Measurements from ENCODE around the gene RGS9BP. TPM values are rescaled to one million over a fixed set of nuclear protein-coding genes. Genes with fewer than 3 reads are reported as not detected.

RGS9BP gene
- total and polyA plus RNA-seq, 2 of the 13 experiments (the other 11 are each of a cell fraction or from before 2014, with no cell fraction given), result 0.01 TPM; not detected in 1

GRCh38 chr19:32674153-32674930, 1.3 kb upstream of the RGS9BP start (continued):
- TF ChIP-seq, protein P1, sequence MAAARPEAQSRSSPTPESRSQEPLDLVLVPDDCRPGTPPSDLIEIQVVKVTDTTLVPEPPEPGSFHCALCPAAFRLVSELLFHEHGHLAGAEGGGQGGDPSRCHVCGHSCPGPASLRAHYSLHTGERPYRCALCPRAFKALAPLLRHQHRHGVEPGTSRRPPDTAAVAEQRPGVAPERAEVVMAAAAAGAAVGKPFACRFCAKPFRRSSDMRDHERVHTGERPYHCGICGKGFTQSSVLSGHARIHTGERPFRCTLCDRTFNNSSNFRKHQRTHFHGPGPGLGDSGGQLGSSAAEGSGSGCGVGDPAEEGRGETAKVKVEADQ (CRISPR knock-in tag; IDR thresholded peaks at IDR 0.05; ENCODE audit: borderline replicate concordance), result no peak
- TF ChIP-seq, protein P2, sequence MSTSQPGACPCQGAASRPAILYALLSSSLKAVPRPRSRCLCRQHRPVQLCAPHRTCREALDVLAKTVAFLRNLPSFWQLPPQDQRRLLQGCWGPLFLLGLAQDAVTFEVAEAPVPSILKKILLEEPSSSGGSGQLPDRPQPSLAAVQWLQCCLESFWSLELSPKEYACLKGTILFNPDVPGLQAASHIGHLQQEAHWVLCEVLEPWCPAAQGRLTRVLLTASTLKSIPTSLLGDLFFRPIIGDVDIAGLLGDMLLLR (CRISPR knock-in tag; IDR thresholded peaks at IDR 0.05), result peak; percentile 25; the same call in 1 of the 2 replicates
- no peak for TF ChIP-seq HNRNPH1 (optimal IDR thresholded peaks at IDR 0.05; ENCODE audit: low read depth, low read length)
- no peak for TF ChIP-seq CCAR2 (optimal IDR thresholded peaks at IDR 0.05; ENCODE audit: low read depth, low read length)
- TF ChIP-seq ZNF652 (CRISPR knock-in tag; IDR thresholded peaks at IDR 0.05; ENCODE audit: borderline replicate concordance, low read depth), result no peak
- no peak for TF ChIP-seq ZNF569 (CRISPR knock-in tag; IDR thresholded peaks at IDR 0.05; ENCODE audit: borderline replicate concordance)
- no peak for TF ChIP-seq ZNF614 (CRISPR knock-in tag; IDR thresholded peaks at IDR 0.05; ENCODE audit: borderline replicate concordance)
- peak; percentile 39; the same call in 1 of the 2 replicates for TF ChIP-seq ZNF276 (CRISPR knock-in tag; IDR thresholded peaks at IDR 0.05; ENCODE audit: low read depth)
- TF ChIP-seq ZNF616 (CRISPR knock-in tag; IDR thresholded peaks at IDR 0.05; ENCODE audit: low read depth), result no peak
- no peak for TF ChIP-seq ZNF746 (CRISPR knock-in tag; IDR thresholded peaks at IDR 0.05)
- TF ChIP-seq ZNF768 (CRISPR knock-in tag; IDR thresholded peaks at IDR 0.05), result no peak
- no peak for TF ChIP-seq ZFP36 (IDR thresholded peaks at IDR 0.05; ENCODE audit: borderline replicate concordance, low read depth, low read length, partially characterized antibody)
- no peak for TF ChIP-seq ZNF33A (CRISPR knock-in tag; IDR thresholded peaks at IDR 0.05; ENCODE audit: borderline replicate concordance)
- TF ChIP-seq ZMYM2 (CRISPR knock-in tag; IDR thresholded peaks at IDR 0.05), result no peak
- TF ChIP-seq CBX2 (IDR thresholded peaks at IDR 0.05; ENCODE audit: low read depth, low read length), result no peak
- no peak for TF ChIP-seq CBX2 (CRISPR knock-in tag; IDR thresholded peaks at IDR 0.05; ENCODE audit: low read depth)
- TF ChIP-seq ZNF713 (CRISPR knock-in tag; IDR thresholded peaks at IDR 0.05), result no peak
- TF ChIP-seq ZXDC (CRISPR knock-in tag; IDR thresholded peaks at IDR 0.05), result no peak
- no peak for TF ChIP-seq ZBTB42 (CRISPR knock-in tag; IDR thresholded peaks at IDR 0.05)
- TF ChIP-seq, protein P3, sequence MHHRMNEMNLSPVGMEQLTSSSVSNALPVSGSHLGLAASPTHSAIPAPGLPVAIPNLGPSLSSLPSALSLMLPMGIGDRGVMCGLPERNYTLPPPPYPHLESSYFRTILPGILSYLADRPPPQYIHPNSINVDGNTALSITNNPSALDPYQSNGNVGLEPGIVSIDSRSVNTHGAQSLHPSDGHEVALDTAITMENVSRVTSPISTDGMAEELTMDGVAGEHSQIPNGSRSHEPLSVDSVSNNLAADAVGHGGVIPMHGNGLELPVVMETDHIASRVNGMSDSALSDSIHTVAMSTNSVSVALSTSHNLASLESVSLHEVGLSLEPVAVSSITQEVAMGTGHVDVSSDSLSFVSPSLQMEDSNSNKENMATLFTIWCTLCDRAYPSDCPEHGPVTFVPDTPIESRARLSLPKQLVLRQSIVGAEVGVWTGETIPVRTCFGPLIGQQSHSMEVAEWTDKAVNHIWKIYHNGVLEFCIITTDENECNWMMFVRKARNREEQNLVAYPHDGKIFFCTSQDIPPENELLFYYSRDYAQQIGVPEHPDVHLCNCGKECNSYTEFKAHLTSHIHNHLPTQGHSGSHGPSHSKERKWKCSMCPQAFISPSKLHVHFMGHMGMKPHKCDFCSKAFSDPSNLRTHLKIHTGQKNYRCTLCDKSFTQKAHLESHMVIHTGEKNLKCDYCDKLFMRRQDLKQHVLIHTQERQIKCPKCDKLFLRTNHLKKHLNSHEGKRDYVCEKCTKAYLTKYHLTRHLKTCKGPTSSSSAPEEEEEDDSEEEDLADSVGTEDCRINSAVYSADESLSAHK (CRISPR knock-in tag; IDR thresholded peaks at IDR 0.05; ENCODE audit: borderline replicate concordance), result no peak

All from HepG2 (cell line).